GM23248 (cell line): Measurements from ENCODE around the gene RNF114. TPM values are rescaled to one million over a fixed set of nuclear protein-coding genes. Genes with fewer than 3 reads are reported as not detected.

ENCODE experiments used
- DNase-seq: peaks from one replicate; pipeline ENCODE4 v3.0.0-alpha.2; 2015
- H2AFZ ChIP-seq: fragments of 200-600 bp; sonication (generic); 2 replicates; pipeline ENCODE4 v1.6.1; 2016; ENCODE audit warnings: antibody characterized with exemption
- H3F3A ChIP-seq: fragments of 200-600 bp; sonication (generic); 2 replicates; pipeline ENCODE4 v1.6.1; 2016; ENCODE audit warnings: mild to moderate bottlenecking, antibody characterized with exemption, mixed run types; ENCODE audit not compliant: insufficient read depth
- H3K27ac ChIP-seq: fragments of 200-600 bp; sonication (generic); 2 replicates; pipeline ENCODE4 v1.5.1; 2016; ENCODE audit warnings: mild to moderate bottlenecking
- H3K27me3 ChIP-seq: fragments of 200-600 bp; sonication (generic); replicated peaks from 2 replicates; pipeline ENCODE4 v1.6.1; 2016; ENCODE audit warnings: mild to moderate bottlenecking; ENCODE audit not compliant: insufficient read depth
- H3K36me3 ChIP-seq: fragments of 200-600 bp; sonication (generic); 2 replicates; pipeline ENCODE4 v1.6.1; 2016; ENCODE audit warnings: low read depth, mild to moderate bottlenecking
- H3K4me1 ChIP-seq: fragments of 200-600 bp; sonication (generic); 2 replicates; pipeline ENCODE4 v1.6.1; 2016; ENCODE audit warnings: mild to moderate bottlenecking; ENCODE audit not compliant: insufficient read depth
- H3K4me2 ChIP-seq: fragments of 200-600 bp; sonication (generic); one replicate; pipeline ENCODE4 v1.6.1; 2016; ENCODE audit warnings: mild to moderate bottlenecking; ENCODE audit not compliant: unreplicated experiment
- H3K4me3 ChIP-seq: fragments of 200-600 bp; sonication (generic); 2 replicates; pipeline ENCODE4 v1.5.1; 2016; ENCODE audit warnings: mild to moderate bottlenecking
- H3K79me2 ChIP-seq: fragments of 200-600 bp; sonication (generic); 2 replicates; pipeline ENCODE4 v1.6.1; 2016; ENCODE audit warnings: mild to moderate bottlenecking; ENCODE audit not compliant: insufficient read depth
- H3K9ac ChIP-seq: fragments of 200-600 bp; sonication (generic); 2 replicates; pipeline ENCODE4 v1.6.1; 2016; ENCODE audit warnings: mild to moderate bottlenecking
- H3K9me2 ChIP-seq: fragments of 200-600 bp; sonication (generic); 2 replicates; pipeline ENCODE4 v1.6.1; 2016; ENCODE audit warnings: mixed run types, mild to moderate bottlenecking, moderate library complexity; ENCODE audit not compliant: insufficient read depth
- H3K9me3 ChIP-seq: fragments of 200-600 bp; sonication (generic); one replicate; pipeline ENCODE4 v1.6.1; 2017; ENCODE audit warnings: low read depth
- H4K20me1 ChIP-seq: fragments of 200-600 bp; sonication (generic); 2 replicates; pipeline ENCODE4 v1.6.0; 2016; ENCODE audit not compliant: insufficient read depth
- EZH2 ChIP-seq: fragments of 200-600 bp; sonication (generic); IDR thresholded peaks from 2 replicates; pipeline ENCODE4 v1.6.1; 2018; ENCODE audit warnings: antibody characterized with exemption, mild to moderate bottlenecking; ENCODE audit not compliant: insufficient read depth, poor library complexity, severe bottlenecking
- EZH2phosphoT487 ChIP-seq: fragments of 200-600 bp; sonication (generic); IDR thresholded peaks from 2 replicates; pipeline ENCODE4 v1.6.1; 2018; ENCODE audit warnings: antibody characterized with exemption, moderate library complexity, mild to moderate bottlenecking, low read depth; ENCODE audit not compliant: insufficient read depth
- WGBS, 2 experiments: methylation state at CpG; one replicate each; pipeline ENCODE4 v1.1.6; 2015 to 2017; ENCODE audit warnings: low lambda C conversion rate in 2 of 2, low coverage in 1 of 2; ENCODE audit errors: missing lambda C conversion rate in 2 of 2; 5-methylcytosine and 5-hydroxymethylcytosine counted together
- in situ Hi-C: fragments of 300-500 bp; cut with MboI; formaldehyde crosslinking; loops from 2 replicates; pipeline ENCODE4 v1.15.0; 2020
- polyA plus RNA-seq: library from polyadenylated mRNA; unstranded; fragments of >200 nt; fragmentation: Nextera tagmentation; extraction: Ambion mirVana; gene quantifications from 2 replicates; pipeline ENCODE4 v1.2.1, GENCODE V29; 2016
- total RNA-seq: library from RNA; depleted of rRNA; stranded (reverse); fragments of >200 nt; shearing (Covaris generic); gene quantifications from 2 replicates; pipeline ENCODE4 v1.2.3, GENCODE V29; 2014

RNF114 gene
- total and polyA plus RNA-seq, 2 experiments from 2014 or later = 72.7 to 96.0 TPM

GRCh38 chr20:49915118-49915379 lies 21.1 kb upstream of the RNF114 start:
- Histone ChIP-seq H3K79me2 (peaks cover 53% of the 10 kb centered on the region), H3K27ac (peak overlapping the region; percentile 98), H3K27me3 (no peaks in the 10 kb centered on the region), H3K9ac (peak overlapping the region; percentile 93), H4K20me1 (no peaks in the 10 kb centered on the region), H3K36me3 (no peaks in the 10 kb centered on the region), H3F3A (no peaks in the 10 kb centered on the region), H3K4me2 (peak overlapping the region; percentile 95), H3K4me3 (peak overlapping the region; percentile 91), H3K9me2 (no peaks in the 10 kb centered on the region), H3K4me1 (peaks cover 21% of the 10 kb centered on the region), H3K9me3 (no peaks in the 10 kb centered on the region), H2AFZ (peak overlapping the region; percentile 91)
- no peak for DNase-seq
- in situ Hi-C loops = no loop called here
- WGBS, 2 experiments = 0 to 1% methylated on average over 15 to 21 of the region's 23 CpGs
- TF ChIP-seq EZH2phosphoT487 (no peak), EZH2 (no peak)

GRCh38 chr20:49915380-49916145 lies 20.6 kb upstream of the RNF114 start, which contains the start of gene SPATA2:
Gene SPATA2 (minus strand): TSS chr20:49915529. CDS start chr20:49908490, 7,039 bp downstream.
- TF ChIP-seq EZH2phosphoT487 = no peak
- TF ChIP-seq EZH2 = no peak
- peaks cover 21% of the 10 kb centered on the region for H3K4me1 ChIP-seq
- in situ Hi-C loops = no loop called here
- H2AFZ ChIP-seq = peak within 1 kb of the TSS; percentile 91
- H4K20me1 ChIP-seq = no peaks in the 10 kb centered on the region
- no peaks in the 10 kb centered on the region for H3K27me3 ChIP-seq
- H3K79me2 ChIP-seq = peaks cover 48% of the 10 kb centered on the region
- H3K9ac ChIP-seq = peak within 1 kb of the TSS; percentile 93
- peak within 1 kb of the TSS; percentile 95 for H3K4me2 ChIP-seq
- WGBS, 2 experiments = 0 to 1% methylated on average over 60 to 65 of the region's 69 CpGs
- no peaks in the 10 kb centered on the region for H3K36me3 ChIP-seq
- peak within 1 kb of the TSS; percentile 91 for H3K4me3 ChIP-seq
- peak within 1 kb of the TSS; percentile 98 for H3K27ac ChIP-seq
- H3K9me3 ChIP-seq = no peaks in the 10 kb centered on the region
- H3K9me2 ChIP-seq = no peaks in the 10 kb centered on the region
- DNase-seq = peak; percentile 98
- no peaks in the 10 kb centered on the region for H3F3A ChIP-seq

- Histone ChIP-seq H2AFZ (peak overlapping the region; percentile 91), H3K4me3 (peak overlapping the region; percentile 91), H4K20me1 (no peaks in the 10 kb centered on the region), H3K9ac (peak overlapping the region; percentile 93), H3K79me2 (peaks cover 40% of the 10 kb centered on the region), H3K9me3 (no peaks in the 10 kb centered on the region), H3K36me3 (no peaks in the 10 kb centered on the region), H3K27me3 (no peaks in the 10 kb centered on the region), H3K4me1 (peaks cover 21% of the 10 kb centered on the region), H3K9me2 (no peaks in the 10 kb centered on the region), H3K4me2 (peak overlapping the region; percentile 95), H3K27ac (peak overlapping the region; percentile 98), H3F3A (no peaks in the 10 kb centered on the region)
- TF ChIP-seq EZH2phosphoT487 = no peak
- no peak for TF ChIP-seq EZH2
- in situ Hi-C loops = no loop called here
- WGBS, 2 experiments = 37 to 40% methylated on average over 18 to 19 of the region's 19 CpGs
- peak; percentile 65 for DNase-seq
These were observed 19.8 kb upstream of the RNF114 start for GRCh38 chr20:49916146-49917002.

GRCh38 chr20:49918446-49918845 lies 17.8 kb upstream of the RNF114 start:
- no peaks in the 10 kb centered on the region for H3K9me3 ChIP-seq
- DNase-seq = no peak
- no peak overlapping the region for H3K27ac ChIP-seq
- peaks cover 19% of the 10 kb centered on the region for H3K79me2 ChIP-seq
- H3K9me2 ChIP-seq = no peaks in the 10 kb centered on the region
- in situ Hi-C loops = no loop called here
- WGBS, 2 experiments = 74 to 76% methylated on average over 3 of the region's 3 CpGs
- TF ChIP-seq EZH2phosphoT487 (no peak), EZH2 (no peak)
- H2AFZ ChIP-seq = no peak overlapping the region
- no peak overlapping the region for H3K4me3 ChIP-seq
- H3F3A ChIP-seq = no peaks in the 10 kb centered on the region
- peaks cover 17% of the 10 kb centered on the region for H3K4me1 ChIP-seq
- H3K9ac ChIP-seq = no peak overlapping the region
- H4K20me1 ChIP-seq = no peaks in the 10 kb centered on the region
- no peaks in the 10 kb centered on the region for H3K27me3 ChIP-seq
- no peaks in the 10 kb centered on the region for H3K36me3 ChIP-seq
- H3K4me2 ChIP-seq = no peak overlapping the region
